ENCODE results near the gene MTF2. TPM values are rescaled to one million over a fixed set of nuclear protein-coding genes. Genes with fewer than 3 reads are reported as not detected.

Gene MTF2
- polyA plus RNA-seq, 1 donor (not counting 4 experiments of a cell fraction or from before 2014, with no cell fraction given), result 24.8 TPM

GRCh38 chr1:93132638-93133037, 53.6 kb downstream of the MTF2 start:
- H3K9me3 ChIP-seq (ENCODE audit: control insufficient read depth, low read depth, low read length), result no peaks in the 10 kb centered on the region
- H3K9ac ChIP-seq (ENCODE audit: control insufficient read depth, extremely low read depth, insufficient read depth, low read length), result no peak overlapping the region
- no peak overlapping the region for H3K27ac ChIP-seq (ENCODE audit: control insufficient read depth, insufficient read depth, low read length)
- no peaks in the 10 kb centered on the region for H3K79me2 ChIP-seq (ENCODE audit: control insufficient read depth, insufficient read depth, low read length)
- H3K9me1 ChIP-seq (ENCODE audit: control insufficient read depth, extremely low read depth, insufficient read depth, low read length), result no peaks in the 10 kb centered on the region
- dilution Hi-C loops (cut with MboI; ENCODE audit: extremely low pct_ligation_motif_present, low sequenced_read_pairs), result no loop called here
- no peak overlapping the region for H3K4me2 ChIP-seq (ENCODE audit: control insufficient read depth, extremely low read depth, insufficient read depth, low read depth, low read length)
- no peak for FAIRE-seq
- no peaks in the 10 kb centered on the region for H3K27me3 ChIP-seq (ENCODE audit: control insufficient read depth, extremely low read depth, insufficient read depth, low read length)
- no peak overlapping the region for H2AFZ ChIP-seq (ENCODE audit: control insufficient read depth, low read length)
- H4K20me1 ChIP-seq (ENCODE audit: control insufficient read depth, extremely low read depth, insufficient read depth, low read length), result no peaks in the 10 kb centered on the region
- no peak overlapping the region for H3K4me3 ChIP-seq (ENCODE audit: control insufficient read depth in 2 of 3, extremely low read depth in 1 of 3, insufficient read depth in 2 of 3, low read depth in 1 of 3, low read length in 3 of 3)
- TF ChIP-seq EZH2 (IDR thresholded peaks at IDR 0.05; ENCODE audit: low read length) (no peak), CTCF (optimal IDR thresholded peaks at IDR 0.05 in 1 of 3, IDR thresholded peaks at IDR 0.05 in 1 of 3, conservative IDR thresholded peaks at IDR 0.05 in 1 of 3; ENCODE audit: extremely low read depth in 1 of 3, insufficient read depth in 2 of 3, low read length in 3 of 3) (no peak)
- peaks cover 2 to 28% of the 10 kb centered on the region in 2 experiments for H3K36me3 ChIP-seq (ENCODE audit: control insufficient read depth in 2 of 2, extremely low read depth in 1 of 2, insufficient read depth in 2 of 2, low read length in 2 of 2)
- DNase-seq (ENCODE audit: low read depth, low spot score), result no peak
- no peaks in the 10 kb centered on the region for H3K4me1 ChIP-seq (ENCODE audit: control insufficient read depth, extremely low read depth, insufficient read depth, low read length)

- no peak overlapping the region for H3K27ac ChIP-seq (ENCODE audit: control insufficient read depth, insufficient read depth, low read length)
- TF ChIP-seq CTCF (optimal IDR thresholded peaks at IDR 0.05 in 1 of 3, IDR thresholded peaks at IDR 0.05 in 1 of 3, conservative IDR thresholded peaks at IDR 0.05 in 1 of 3; ENCODE audit: extremely low read depth in 1 of 3, insufficient read depth in 2 of 3, low read length in 3 of 3) (no peak), EZH2 (IDR thresholded peaks at IDR 0.05; ENCODE audit: low read length) (no peak)
- no peaks in the 10 kb centered on the region for H3K4me1 ChIP-seq (ENCODE audit: control insufficient read depth, extremely low read depth, insufficient read depth, low read length)
- no peak overlapping the region for H3K4me2 ChIP-seq (ENCODE audit: control insufficient read depth, extremely low read depth, insufficient read depth, low read depth, low read length)
- DNase-seq (ENCODE audit: low read depth, low spot score) (no peak), FAIRE-seq (no peak)
- no peaks in the 10 kb centered on the region for H3K79me2 ChIP-seq (ENCODE audit: control insufficient read depth, insufficient read depth, low read length)
- H3K36me3 ChIP-seq (ENCODE audit: control insufficient read depth in 2 of 2, extremely low read depth in 1 of 2, insufficient read depth in 2 of 2, low read length in 2 of 2), result peaks cover 2 to 21% of the 10 kb centered on the region in 2 experiments
- dilution Hi-C loops (cut with MboI; ENCODE audit: extremely low pct_ligation_motif_present, low sequenced_read_pairs), result no loop called here
- H3K9me3 ChIP-seq (ENCODE audit: control insufficient read depth, low read depth, low read length), result no peaks in the 10 kb centered on the region
- H2AFZ ChIP-seq (ENCODE audit: control insufficient read depth, low read length), result no peak overlapping the region
- H3K9ac ChIP-seq (ENCODE audit: control insufficient read depth, extremely low read depth, insufficient read depth, low read length), result no peak overlapping the region
- no peaks in the 10 kb centered on the region for H3K9me1 ChIP-seq (ENCODE audit: control insufficient read depth, extremely low read depth, insufficient read depth, low read length)
- H3K27me3 ChIP-seq (ENCODE audit: control insufficient read depth, extremely low read depth, insufficient read depth, low read length), result no peaks in the 10 kb centered on the region
- H4K20me1 ChIP-seq (ENCODE audit: control insufficient read depth, extremely low read depth, insufficient read depth, low read length), result no peaks in the 10 kb centered on the region
- H3K4me3 ChIP-seq (ENCODE audit: control insufficient read depth in 2 of 3, extremely low read depth in 1 of 3, insufficient read depth in 2 of 3, low read depth in 1 of 3, low read length in 3 of 3), result no peak overlapping the region
Observed at GRCh38 chr1:93136445-93136844, 57.4 kb downstream of the MTF2 start.

Data from keratinocyte (primary cell).